GM21723 (cell line): Measurements from ENCODE around the gene SPOCK1.

ENCODE experiments used
- ATAC-seq: cut with Tn5 transposase; IDR thresholded peaks from one replicate; pipeline ENCODE4 v1.9.1; 2021; ENCODE audit warnings: mild to moderate bottlenecking, moderate library complexity; ENCODE audit not compliant: unreplicated experiment

Gene SPOCK1

GRCh38 chr5:137446615-137447014, 52.5 kb downstream of the SPOCK1 start:
- ATAC-seq, result no peak

- ATAC-seq, result no peak
Observed at GRCh38 chr5:137446151-137446550, 53.0 kb downstream of the SPOCK1 start.

- no peak for ATAC-seq
Observed at GRCh38 chr5:137442660-137443059, 56.5 kb downstream of the SPOCK1 start.

- ATAC-seq, result no peak
Observed at GRCh38 chr5:137441476-137441875, 57.6 kb downstream of the SPOCK1 start.

- ATAC-seq, result no peak
Observed at GRCh38 chr5:137440795-137441194, 58.3 kb downstream of the SPOCK1 start.

GRCh38 chr5:137439645-137440044, 59.5 kb downstream of the SPOCK1 start:
- ATAC-seq, result no peak

GRCh38 chr5:137438932-137439331, 60.2 kb downstream of the SPOCK1 start:
- no peak for ATAC-seq

- no peak for ATAC-seq
Observed at GRCh38 chr5:137437774-137438173, 61.4 kb downstream of the SPOCK1 start.

- no peak for ATAC-seq
Observed at GRCh38 chr5:137433539-137433938, 65.6 kb downstream of the SPOCK1 start.

GRCh38 chr5:137432376-137432775, 66.8 kb downstream of the SPOCK1 start:
- no peak for ATAC-seq

GRCh38 chr5:137431051-137431450, 68.1 kb downstream of the SPOCK1 start:
- ATAC-seq, result no peak

GRCh38 chr5:137415231-137415681, 83.9 kb downstream of the SPOCK1 start:
- no peak for ATAC-seq

- ATAC-seq, result no peak
Observed at GRCh38 chr5:137414112-137414755, 84.9 kb downstream of the SPOCK1 start.

GRCh38 chr5:137412136-137412535, 87.0 kb downstream of the SPOCK1 start:
- ATAC-seq, result no peak

- ATAC-seq, result no peak
Observed at GRCh38 chr5:137410234-137411010, 88.7 kb downstream of the SPOCK1 start.

- no peak for ATAC-seq
Observed at GRCh38 chr5:137409736-137410135, 89.4 kb downstream of the SPOCK1 start.

- ATAC-seq, result no peak
Observed at GRCh38 chr5:137407090-137407489, 92.0 kb downstream of the SPOCK1 start.

GRCh38 chr5:137405393-137405792, 93.7 kb downstream of the SPOCK1 start:
- no peak for ATAC-seq

GRCh38 chr5:137403869-137404268, 95.3 kb downstream of the SPOCK1 start:
- ATAC-seq, result no peak

- ATAC-seq, result no peak
Observed at GRCh38 chr5:137402436-137403187, 96.5 kb downstream of the SPOCK1 start.

GRCh38 chr5:137401946-137402345, 97.2 kb downstream of the SPOCK1 start:
- ATAC-seq, result no peak

GRCh38 chr5:137400571-137400970, 98.6 kb downstream of the SPOCK1 start:
- no peak for ATAC-seq
